HFF-Myc (cell line): ENCODE measurements around the gene KCNJ11.

Source experiments
- DNase-seq: peaks from one replicate; pipeline ENCODE4 v3.0.0-alpha.2; 2011; ENCODE audit warnings: low read depth; ENCODE audit errors: extremely low read depth
- H3K4me3 ChIP-seq: replicated peaks from 2 replicates; pipeline ENCODE4 v1.5.1; 2011; ENCODE audit warnings: low read depth, mild to moderate bottlenecking, control low read depth, low read length
- CTCF ChIP-seq: IDR thresholded peaks from 2 replicates; pipeline ENCODE4 v1.5.1; 2012; ENCODE audit warnings: mild to moderate bottlenecking, low read depth, low read length, control low read depth; ENCODE audit errors: missing control alignments

The KCNJ11 gene

DNA sequence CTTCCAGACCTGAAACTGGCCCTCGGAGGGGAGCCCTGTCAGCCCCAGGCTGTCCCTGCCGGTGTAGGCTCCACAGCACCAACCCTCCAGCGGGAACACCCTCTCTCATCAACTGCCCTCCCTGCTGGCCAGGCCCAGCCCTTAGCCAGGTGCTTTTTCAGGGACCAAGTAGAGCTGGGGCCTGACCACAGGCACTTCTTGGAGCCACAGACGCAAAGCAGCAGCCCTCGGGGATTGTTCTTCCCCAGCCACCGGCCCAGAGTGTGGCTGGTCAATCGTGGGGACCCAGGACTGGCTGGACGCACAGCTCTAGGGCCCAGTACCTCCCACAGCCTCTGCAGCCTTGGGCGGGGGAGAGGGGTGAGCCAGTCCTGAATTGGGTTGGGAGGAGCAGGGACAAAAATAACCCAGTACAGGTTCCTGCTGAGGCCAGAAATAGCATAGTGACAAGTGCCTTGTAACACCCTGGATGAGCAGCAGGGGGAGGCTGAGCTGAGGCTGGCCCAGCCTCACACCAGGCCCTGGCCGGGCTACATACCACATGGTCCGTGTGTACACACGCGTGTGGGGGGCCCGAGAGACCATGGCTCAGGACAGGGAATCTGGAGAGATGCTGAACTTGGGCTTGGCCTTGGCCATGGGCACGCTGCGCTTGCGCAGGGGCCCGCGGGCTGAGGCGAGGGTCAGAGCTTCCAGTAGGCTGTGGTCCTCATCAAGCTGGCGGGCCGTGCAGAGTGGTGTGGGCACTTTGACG, 2.0 kb downstream of the KCNJ11 start:
- peak; percentile 65 for TF ChIP-seq CTCF
- no peak for DNase-seq
- H3K4me3 ChIP-seq, result no peak overlapping the region

DNA sequence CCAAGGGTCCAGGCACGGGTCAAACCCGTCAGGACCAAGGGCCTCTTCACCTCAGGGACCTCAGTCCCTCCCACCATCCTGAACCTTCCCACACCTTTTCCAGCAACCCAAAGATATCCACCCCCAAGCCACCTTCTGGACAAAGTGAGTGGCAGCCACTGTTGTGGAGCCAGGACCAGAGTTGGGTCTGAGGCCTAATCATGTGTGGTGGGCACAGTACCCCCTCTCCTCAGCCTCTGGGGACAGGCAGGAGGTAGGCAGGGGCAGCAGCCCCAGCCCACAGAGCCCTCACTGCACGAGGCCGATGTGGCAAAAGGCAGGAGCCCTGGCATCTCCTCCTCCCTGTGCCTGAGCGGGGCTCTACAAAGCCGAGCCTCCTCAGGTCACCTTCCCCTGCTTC, 2.5 kb downstream of the KCNJ11 start:
- TF ChIP-seq CTCF, result no peak
- H3K4me3 ChIP-seq, result no peak overlapping the region
- no peak for DNase-seq

GRCh38 chr11:17385492-17385891, 3.0 kb downstream of the KCNJ11 start:
- no peak overlapping the region for H3K4me3 ChIP-seq
- no peak for DNase-seq
- no peak for TF ChIP-seq CTCF

DNA sequence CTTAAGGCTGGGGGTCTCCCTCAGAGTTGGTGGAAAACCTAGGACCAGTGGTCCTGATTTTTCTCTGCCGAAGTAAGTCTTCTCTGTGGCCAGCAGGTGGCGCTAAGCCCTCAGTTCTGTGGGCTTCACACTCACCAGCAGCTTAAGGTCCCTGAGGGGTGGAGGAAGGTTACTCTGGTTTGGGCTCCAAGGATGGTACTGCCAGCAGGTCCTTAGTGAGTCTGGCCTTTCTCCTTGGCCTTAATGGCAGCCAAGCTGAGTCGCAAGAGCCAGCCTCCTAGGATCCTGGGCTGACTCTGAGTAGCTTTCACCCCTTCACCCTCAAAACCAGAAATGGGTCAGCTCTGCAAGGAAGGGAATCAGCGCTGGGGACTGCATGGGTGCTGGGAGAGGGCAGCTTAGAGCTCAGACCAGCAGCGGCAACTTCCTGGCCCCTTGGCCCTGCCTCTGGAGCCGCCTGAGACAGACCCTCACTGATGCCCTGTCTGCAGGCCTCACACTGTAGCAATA, 4.4 kb downstream of the KCNJ11 start:
- H3K4me3 ChIP-seq, result no peak overlapping the region
- TF ChIP-seq CTCF, result peak; percentile 94
- DNase-seq, result peak; percentile 52

GRCh38 chr11:17383461-17383860, 5.0 kb downstream of the KCNJ11 start:
- no peak overlapping the region for H3K4me3 ChIP-seq
- DNase-seq, result no peak
- no peak for TF ChIP-seq CTCF

DNA sequence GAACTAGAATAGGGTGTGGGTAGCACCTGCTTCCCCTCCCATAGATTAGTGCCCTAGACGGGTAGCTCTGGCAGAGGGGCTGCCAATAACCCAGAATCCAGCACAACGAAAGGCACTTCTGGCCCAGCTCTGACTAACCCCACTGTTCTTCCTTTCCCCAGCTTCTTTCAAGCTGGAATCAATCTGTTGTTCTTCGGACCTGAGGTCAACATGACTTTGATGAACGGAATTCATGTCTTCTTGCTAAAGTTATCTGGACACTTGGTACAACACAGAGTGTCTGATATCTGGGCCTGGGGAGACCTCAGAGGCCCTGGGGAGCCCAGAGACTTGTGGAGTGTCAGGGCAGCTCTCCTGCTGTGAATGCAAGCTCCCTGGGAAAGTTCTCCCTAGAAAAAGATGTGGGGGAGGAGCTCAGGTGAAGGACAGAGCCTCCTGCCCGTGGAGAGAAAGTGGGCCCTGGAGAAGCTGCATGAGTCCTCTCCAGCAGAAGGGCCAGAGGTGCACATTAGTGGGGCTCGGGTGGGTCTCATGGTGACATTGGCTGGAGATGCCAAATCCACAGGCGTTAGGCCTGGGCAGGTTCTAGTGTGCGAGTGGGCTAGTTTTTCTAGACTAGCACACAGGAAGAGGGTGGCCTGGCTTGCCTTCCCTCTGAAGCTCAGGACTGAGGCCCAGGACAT, 6.3 kb downstream of the KCNJ11 start:
- H3K4me3 ChIP-seq, result no peak overlapping the region
- no peak for DNase-seq

More for the DNA sequence above, 6.3 kb downstream of the KCNJ11 start:
- TF ChIP-seq CTCF, result no peak
